Smooth muscle cell (in vitro differentiated cells): ENCODE results near the gene SLC29A3. TPM values are rescaled to one million over a fixed set of nuclear protein-coding genes. Genes with fewer than 3 reads are reported as not detected.
"Not testable (repeated sequence)": the region's sequence is repeated elsewhere in the genome, so short reads cannot be mapped to it uniquely, and the experiment has no call there.

Source experiments
- DNase-seq: peaks from one replicate; lab custom pipeline; 2025; ENCODE audit not compliant: unreplicated experiment; lab: John Stamatoyannopoulos, UW
- H2AFZ ChIP-seq: fragments of 200-600 bp; sonication (generic); 2 replicates; pipeline ENCODE4 v1.6.0; 2016; ENCODE audit warnings: antibody characterized with exemption, low read depth, mild to moderate bottlenecking
- H3F3A ChIP-seq: fragments of 200-600 bp; sonication (generic); 2 replicates; pipeline ENCODE4 v1.6.0; 2017; ENCODE audit warnings: antibody characterized with exemption, low read depth
- H3K27ac ChIP-seq: fragments of 200-600 bp; sonication (generic); 2 replicates; pipeline ENCODE4 v1.5.1; 2016; ENCODE audit warnings: low read depth, mild to moderate bottlenecking
- H3K27me3 ChIP-seq: fragments of 200-600 bp; sonication (generic); 2 replicates; pipeline ENCODE4 v1.6.1; 2016; ENCODE audit warnings: low read depth, mild to moderate bottlenecking
- H3K36me3 ChIP-seq: fragments of 200-600 bp; sonication (generic); 2 replicates; pipeline ENCODE4 v1.5.1; 2016; ENCODE audit warnings: low read depth
- H3K4me1 ChIP-seq: fragments of 200-600 bp; sonication (generic); 2 replicates; pipeline ENCODE4 v1.5.1; 2016; ENCODE audit warnings: low read depth
- H3K4me2 ChIP-seq: fragments of 200-600 bp; sonication (generic); 2 replicates; pipeline ENCODE4 v1.6.0; 2016; ENCODE audit warnings: mild to moderate bottlenecking
- H3K4me3 ChIP-seq: fragments of 200-600 bp; sonication (generic); 2 replicates; pipeline ENCODE4 v1.5.1; 2016; ENCODE audit warnings: mild to moderate bottlenecking
- H3K79me2 ChIP-seq: fragments of 200-600 bp; sonication (generic); 2 replicates; pipeline ENCODE4 v1.6.0; 2016; ENCODE audit warnings: low read depth, mild to moderate bottlenecking
- H3K9ac ChIP-seq: fragments of 200-600 bp; sonication (generic); 2 replicates; pipeline ENCODE4 v1.6.0; 2016; ENCODE audit warnings: low read depth
- H3K9me3 ChIP-seq: fragments of 200-600 bp; sonication (generic); replicated peaks from 2 replicates; pipeline ENCODE4 v1.5.1; 2016; ENCODE audit warnings: low read depth
- H4K20me1 ChIP-seq: fragments of 200-600 bp; sonication (generic); 2 replicates; pipeline ENCODE4 v1.6.0; 2016; ENCODE audit warnings: low read depth
- CTCF ChIP-seq: fragments of 200-600 bp; sonication (generic); IDR thresholded peaks from 2 replicates; pipeline ENCODE4 v1.5.1; 2017; ENCODE audit warnings: borderline replicate concordance, mild to moderate bottlenecking, antibody characterized with exemption; ENCODE audit not compliant: insufficient read depth, poor library complexity, severe bottlenecking
- WGBS: methylation state at CpG from one replicate; pipeline ENCODE4 v1.1.7; 2016; ENCODE audit warnings: low lambda C conversion rate; 5-methylcytosine and 5-hydroxymethylcytosine counted together
- polyA plus RNA-seq: library from polyadenylated mRNA; unstranded; fragments of >200 nt; fragmentation: Nextera tagmentation; extraction: Ambion mirVana; gene quantifications from 2 replicates; pipeline ENCODE4 v1.2.1, GENCODE V29; 2016
- total RNA-seq: library from RNA; depleted of rRNA; stranded (reverse); fragments of >200 nt; gene quantifications from 2 replicates; pipeline ENCODE4 v1.2.3, GENCODE V29; 2014

The SLC29A3 gene
- total and polyA plus RNA-seq, 2 experiments from 2014 or later: 2.9 to 4.8 TPM

GRCh38 chr10:71294091-71294561 is 24.9 kb upstream of the SLC29A3 start:
- no peak overlapping the region for H3K4me2 ChIP-seq
- H3K4me3 ChIP-seq: no peak overlapping the region
- peaks cover 5% of the 10 kb centered on the region for H3K79me2 ChIP-seq
- peaks cover 96% of the 10 kb centered on the region for H4K20me1 ChIP-seq
- H2AFZ ChIP-seq: no peak overlapping the region
- no peaks in the 10 kb centered on the region for H3K4me1 ChIP-seq
- H3F3A ChIP-seq: no peaks in the 10 kb centered on the region
- TF ChIP-seq CTCF: no peak
- H3K9me3 ChIP-seq: no peaks in the 10 kb centered on the region
- H3K27me3 ChIP-seq: no peaks in the 10 kb centered on the region
- H3K36me3 ChIP-seq: peaks cover 21% of the 10 kb centered on the region
- DNase-seq: no peak
- 89% methylated on average over 6 of the region's 6 CpGs for WGBS
- no peak overlapping the region for H3K9ac ChIP-seq
- H3K27ac ChIP-seq: no peak overlapping the region

- Histone ChIP-seq H3K79me2 (peaks cover 5% of the 10 kb centered on the region), H3K27ac (no peak overlapping the region), H2AFZ (no peak overlapping the region), H3F3A (no peaks in the 10 kb centered on the region), H3K4me3 (no peak overlapping the region), H3K4me1 (no peaks in the 10 kb centered on the region), H3K9me3 (no peaks in the 10 kb centered on the region), H3K4me2 (no peak overlapping the region), H3K36me3 (peaks cover 21% of the 10 kb centered on the region), H4K20me1 (peaks cover 96% of the 10 kb centered on the region), H3K9ac (no peak overlapping the region), H3K27me3 (no peaks in the 10 kb centered on the region)
- 98% methylated on average over 4 of the region's 4 CpGs for WGBS
- no peak for TF ChIP-seq CTCF
- no peak for DNase-seq
These were observed 24.2 kb upstream of the SLC29A3 start for GRCh38 chr10:71294856-71295255.

GRCh38 chr10:71295641-71296040 is 23.4 kb upstream of the SLC29A3 start:
- Histone ChIP-seq H3K79me2 (peaks cover 5% of the 10 kb centered on the region), H3K27ac (no peak overlapping the region), H3F3A (no peaks in the 10 kb centered on the region), H3K4me1 (no peaks in the 10 kb centered on the region), H3K4me2 (no peak overlapping the region), H3K9ac (no peak overlapping the region), H4K20me1 (peaks cover 96% of the 10 kb centered on the region), H3K36me3 (peaks cover 21% of the 10 kb centered on the region), H3K9me3 (no peaks in the 10 kb centered on the region), H3K4me3 (no peak overlapping the region), H2AFZ (no peak overlapping the region), H3K27me3 (no peaks in the 10 kb centered on the region)
- no peak for DNase-seq
- WGBS: 97% methylated on average over 7 of the region's 9 CpGs
- TF ChIP-seq CTCF: no peak

- H3K4me3 ChIP-seq: no peak overlapping the region
- no peaks in the 10 kb centered on the region for H3K27me3 ChIP-seq
- peaks cover 5% of the 10 kb centered on the region for H3K79me2 ChIP-seq
- no peak overlapping the region for H3K4me2 ChIP-seq
- no peak overlapping the region for H3K27ac ChIP-seq
- H4K20me1 ChIP-seq: peaks cover 96% of the 10 kb centered on the region
- H2AFZ ChIP-seq: no peak overlapping the region
- H3F3A ChIP-seq: no peaks in the 10 kb centered on the region
- H3K36me3 ChIP-seq: peaks cover 21% of the 10 kb centered on the region
- H3K9ac ChIP-seq: no peak overlapping the region
- no peaks in the 10 kb centered on the region for H3K4me1 ChIP-seq
- no peak for DNase-seq
- TF ChIP-seq CTCF: no peak
- WGBS: 78% methylated on average over 5 of the region's 5 CpGs
- H3K9me3 ChIP-seq: no peaks in the 10 kb centered on the region
These were observed 23.0 kb upstream of the SLC29A3 start for GRCh38 chr10:71296086-71296485.

- not testable (repeated sequence) for H2AFZ ChIP-seq, H3K4me3 ChIP-seq, H3K27me3 ChIP-seq, H3K79me2 ChIP-seq, H3K9me3 ChIP-seq, H3K4me1 ChIP-seq, H3K4me2 ChIP-seq, DNase-seq, H3K27ac ChIP-seq, H3F3A ChIP-seq, H3K9ac ChIP-seq
- 90% methylated on average over 11 of the region's 13 CpGs for WGBS
- Histone ChIP-seq H3K36me3 (peaks cover 20% of the 10 kb centered on the region), H4K20me1 (peaks cover 96% of the 10 kb centered on the region)
These were observed 22.2 kb upstream of the SLC29A3 start for GRCh38 chr10:71296811-71297210.
